Activated CD4-positive, alpha-beta T cell treated with anti-CD3 and anti-CD28 coated beads for 36 hours (primary cell): ENCODE results near the gene PIGA. TPM values are rescaled to one million over a fixed set of nuclear protein-coding genes. Genes with fewer than 3 reads are reported as not detected.
"Not testable (repeated sequence)": the region's sequence is repeated elsewhere in the genome, so short reads cannot be mapped to it uniquely, and the experiment has no call there.

Source experiments
- ATAC-seq: fragments of 200-7000 bp; cut with Tn5 transposase; one replicate; pipeline ENCODE4 v1.10.0; 2021; ENCODE audit warnings: mild to moderate bottlenecking, moderate library complexity
- CTCF ChIA-PET: fragments of 350-600 bp; sonication (Branson Sonifier 250); formaldehyde crosslinking; loops from one replicate; lab custom pipeline; 2021; ENCODE audit warnings: antibody characterized with exemption; lab: Charles Lee
- POLR2A ChIA-PET: fragments of 350-600 bp; sonication (Branson Sonifier 250); formaldehyde crosslinking; loops from one replicate; lab custom pipeline; 2021; ENCODE audit warnings: antibody characterized with exemption, inconsistent platforms; lab: Charles Lee
- DNase-seq: peaks from one replicate; pipeline ENCODE4 v3.0.0-alpha.2; 2020
- H3K27ac Mint-ChIP-seq: one replicate; pipeline ENCODE4 v1.8.0; 2021; ENCODE audit warnings: mixed read lengths
- H3K27me3 Mint-ChIP-seq: one replicate; pipeline ENCODE4 v1.8.0; 2021; ENCODE audit warnings: mixed read lengths
- H3K36me3 Mint-ChIP-seq: one replicate; pipeline ENCODE4 v1.8.0; 2021; ENCODE audit warnings: low read depth, mixed read lengths
- H3K4me1 Mint-ChIP-seq: one replicate; pipeline ENCODE4 v1.8.0; 2021; ENCODE audit warnings: mixed read lengths
- H3K4me3 Mint-ChIP-seq: one replicate; pipeline ENCODE4 v1.8.0; 2021; ENCODE audit warnings: mild to moderate bottlenecking, moderate library complexity, mixed read lengths
- H3K9me3 Mint-ChIP-seq: one replicate; pipeline ENCODE4 v1.8.0; 2021; ENCODE audit warnings: low read depth, mixed read lengths
- intact Hi-C, 2 experiments: fragments of 100-400 bp; cut with DNase I in 1 of 2; cut with micrococcal nuclease in 1 of 2; formaldehyde crosslinking; loops; one replicate each; pipeline versions ENCODE4 v1.14.2 to v1.15.1; 2022 to 2024; cut with DNase I, micrococcal nuclease
- total RNA-seq, 2 experiments: library from RNA; stranded (reverse); gene quantifications; one replicate each; pipeline ENCODE4 v1.2.3, GENCODE V29; 2021

PIGA gene
- total RNA-seq, 2 experiments from 2014 or later = 37.2 to 37.9 TPM

DNA sequence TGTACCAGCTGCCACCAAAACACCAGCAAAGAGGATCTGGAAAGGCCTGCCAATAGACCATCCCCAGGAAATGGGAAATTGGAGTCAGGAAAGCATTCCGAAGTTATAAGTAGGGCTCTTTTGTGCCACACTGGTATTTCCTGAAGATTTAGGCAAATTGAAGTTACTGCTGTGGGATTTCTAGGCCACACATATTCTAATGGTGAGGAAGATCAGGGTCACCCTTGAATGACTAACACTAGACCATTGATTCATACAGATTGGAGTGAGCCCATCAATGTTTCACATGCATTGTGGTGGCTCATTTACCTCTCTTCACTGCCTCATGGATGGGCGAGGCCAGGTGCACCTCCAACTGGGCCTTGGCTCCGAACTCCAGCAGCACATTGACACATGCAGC is 42.5 kb downstream of the PIGA start:
- ChIA-PET POLR2A (no interaction called here), CTCF (no interaction called here)
- intact Hi-C loops = no loop called here
- ATAC-seq (no peak), DNase-seq (no peak)
- no peak overlapping the region for H3K27ac Mint-ChIP-seq
- no peaks in the 10 kb centered on the region for H3K36me3 Mint-ChIP-seq
- no peak overlapping the region for H3K4me3 Mint-ChIP-seq
- H3K4me1 Mint-ChIP-seq = no peaks in the 10 kb centered on the region
- no peaks in the 10 kb centered on the region for H3K9me3 Mint-ChIP-seq
- no peaks in the 10 kb centered on the region for H3K27me3 Mint-ChIP-seq

DNA sequence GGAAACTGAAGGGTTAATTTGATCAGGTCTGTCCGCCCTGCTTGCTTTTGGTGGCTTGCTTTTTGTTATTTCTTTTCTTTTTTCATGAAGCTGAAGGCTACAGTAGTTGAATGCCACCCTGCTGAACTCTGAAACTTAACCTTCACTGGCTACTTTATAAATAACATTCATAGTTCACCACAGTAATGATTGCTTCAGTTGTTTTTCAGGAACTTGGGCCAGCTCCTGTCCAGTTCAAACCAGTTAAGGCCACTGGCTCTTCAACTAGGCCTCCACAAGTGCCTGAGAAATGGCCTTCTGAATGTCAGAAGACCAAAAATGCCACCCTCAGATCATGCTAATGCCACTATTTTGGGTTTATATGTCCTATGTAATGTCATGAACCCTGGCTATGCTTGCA is 57.7 kb downstream of the PIGA start:
- H3K27me3 Mint-ChIP-seq = no peaks in the 10 kb centered on the region
- H3K4me3 Mint-ChIP-seq = no peak overlapping the region
- H3K4me1 Mint-ChIP-seq = no peaks in the 10 kb centered on the region
- ATAC-seq = no peak
- intact Hi-C loops = no loop called here
- H3K36me3 Mint-ChIP-seq = no peaks in the 10 kb centered on the region
- no peak overlapping the region for H3K27ac Mint-ChIP-seq
- CTCF ChIA-PET = no interaction called here
- H3K9me3 Mint-ChIP-seq = no peaks in the 10 kb centered on the region
- DNase-seq = no peak
- POLR2A ChIA-PET = no interaction called here

DNA sequence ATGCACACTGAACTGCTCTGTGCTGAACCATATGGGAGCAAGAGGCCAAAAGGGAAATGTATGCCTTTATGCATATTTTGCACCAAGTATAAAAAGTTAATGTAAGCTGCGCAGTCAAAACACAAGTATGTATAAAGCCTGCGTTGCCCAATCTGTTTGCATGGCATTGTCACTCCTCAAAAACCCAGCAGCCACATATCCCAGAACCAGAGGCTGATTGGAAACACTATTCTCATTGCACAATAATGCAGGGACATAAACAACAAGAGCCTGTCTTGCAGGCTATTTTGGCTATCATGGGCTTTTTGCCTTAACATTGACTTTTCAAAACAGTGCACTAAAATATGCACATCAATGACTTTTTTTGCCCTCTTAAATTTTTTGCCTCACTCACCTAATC is 60.4 kb downstream of the PIGA start:
- no peak for DNase-seq
- CTCF ChIA-PET = no interaction called here
- no peak overlapping the region for H3K27ac Mint-ChIP-seq
- POLR2A ChIA-PET = no interaction called here
- no peak for ATAC-seq
- no peaks in the 10 kb centered on the region for H3K36me3 Mint-ChIP-seq
- H3K4me3 Mint-ChIP-seq = no peak overlapping the region
- no peaks in the 10 kb centered on the region for H3K9me3 Mint-ChIP-seq
- no peaks in the 10 kb centered on the region for H3K27me3 Mint-ChIP-seq
- peaks cover 5% of the 10 kb centered on the region for H3K4me1 Mint-ChIP-seq
- intact Hi-C loops = no loop called here

DNA sequence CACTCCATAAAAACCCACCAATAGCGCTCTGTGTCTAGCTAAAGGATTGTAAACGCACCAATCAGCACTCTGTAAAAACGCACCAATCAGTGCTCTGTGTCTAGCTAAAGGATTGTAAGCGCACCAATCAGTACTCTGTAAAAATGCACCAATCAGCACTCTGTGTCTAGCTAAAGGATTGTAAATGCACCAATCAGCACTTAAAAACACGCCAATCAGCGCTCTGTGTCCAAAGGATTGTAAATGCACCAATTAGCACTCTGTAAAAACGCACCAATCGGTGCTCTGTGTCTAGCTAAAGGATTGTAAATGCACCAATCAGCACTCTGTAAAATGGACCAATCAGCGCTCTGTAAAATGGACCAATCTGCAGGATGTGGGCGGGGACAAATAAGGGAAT is 62.0 kb downstream of the PIGA start:
- H3K27me3 Mint-ChIP-seq, ATAC-seq, H3K9me3 Mint-ChIP-seq, H3K4me3 Mint-ChIP-seq, H3K27ac Mint-ChIP-seq, intact Hi-C loops, H3K36me3 Mint-ChIP-seq, DNase-seq, CTCF ChIA-PET, POLR2A ChIA-PET: not testable (repeated sequence)
- peaks cover 10% of the 10 kb centered on the region for H3K4me1 Mint-ChIP-seq

DNA sequence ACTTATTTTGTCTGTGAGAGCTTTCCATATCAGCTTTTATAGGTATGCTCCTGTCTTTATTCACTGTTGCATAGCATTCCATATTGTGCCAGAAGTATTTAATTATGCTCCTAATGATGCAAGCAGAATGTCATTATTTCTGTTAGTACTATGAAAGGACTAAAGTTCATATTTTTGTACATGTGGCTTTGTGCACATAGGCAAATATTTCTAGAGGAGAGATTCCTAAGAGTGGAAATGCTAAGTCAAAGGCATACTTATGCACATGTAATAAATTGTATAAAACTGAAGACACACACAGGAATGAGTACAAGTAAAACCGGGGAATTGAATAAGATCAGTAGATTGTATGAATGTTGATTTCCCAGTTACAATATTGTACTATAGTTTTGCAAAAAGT is 63.6 kb downstream of the PIGA start:
- ChIA-PET POLR2A (no interaction called here), CTCF (no interaction called here)
- Mint-ChIP-seq H3K4me3 (no peak overlapping the region), H3K9me3 (no peaks in the 10 kb centered on the region), H3K4me1 (peaks cover 10% of the 10 kb centered on the region), H3K36me3 (no peaks in the 10 kb centered on the region), H3K27ac (no peak overlapping the region), H3K27me3 (no peaks in the 10 kb centered on the region)
- ATAC-seq (no peak), DNase-seq (no peak)
- intact Hi-C loops = no loop called here

DNA sequence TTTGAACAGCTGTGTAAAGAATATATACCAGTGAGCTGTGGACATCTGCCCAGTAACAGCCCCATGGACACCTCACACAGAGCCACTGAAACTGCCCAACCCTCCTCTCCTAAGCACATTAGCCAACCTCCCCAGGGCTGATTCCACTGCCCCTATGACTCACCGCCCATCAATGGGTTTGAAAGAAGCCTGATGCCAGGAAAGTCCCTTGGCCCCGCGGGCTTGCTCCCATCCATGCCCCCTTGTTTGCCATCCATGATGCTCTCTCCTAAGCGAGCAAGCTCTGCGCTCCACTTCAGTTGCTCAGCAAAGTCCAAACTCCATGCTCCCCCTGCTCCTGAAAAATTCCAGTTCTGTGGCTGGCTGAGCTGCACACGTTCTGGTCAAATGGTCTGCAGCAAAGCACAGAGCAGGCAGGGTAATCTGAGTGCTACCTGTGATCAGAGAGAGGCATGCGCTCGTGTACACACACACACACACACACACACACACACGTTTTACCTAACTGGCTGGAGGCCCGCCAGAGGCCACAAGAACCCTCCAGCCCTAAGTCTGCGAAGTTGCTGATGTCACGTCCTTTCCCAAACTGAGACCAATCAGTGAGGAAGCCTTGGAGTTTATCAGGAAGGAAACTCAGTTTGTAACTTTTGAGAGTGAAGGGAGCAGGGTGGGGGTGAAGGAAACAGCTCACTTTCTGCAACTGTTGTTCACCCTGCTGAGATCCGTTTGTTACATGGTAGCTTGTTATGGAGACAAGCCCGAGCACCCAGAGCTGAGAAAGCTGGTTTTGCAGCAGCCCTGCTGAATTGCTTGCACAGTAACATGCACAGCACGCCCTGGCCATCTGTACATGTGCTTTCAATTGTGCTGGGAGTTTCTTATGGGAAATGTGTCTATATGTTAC is 65.5 kb downstream of the PIGA start, which contains the start of gene ASB9:
Gene ASB9, minus strand, starts transcription at position 466 of the 904 bp plus-strand sequence. Its CDS starts 209 bp downstream, at position 257.
- peak; percentile 19 for DNase-seq
- POLR2A ChIA-PET = no interaction called here
- intact Hi-C loops = no loop called here
- Mint-ChIP-seq H3K36me3 (no peaks in the 10 kb centered on the region), H3K9me3 (no peaks in the 10 kb centered on the region), H3K4me3 (no peak within 1 kb of the TSS), H3K4me1 (peaks cover 10% of the 10 kb centered on the region), H3K27me3 (no peaks in the 10 kb centered on the region), H3K27ac (peak within 1 kb of the TSS; percentile 60)
- ATAC-seq = peak; percentile 63
- CTCF ChIA-PET = no interaction called here

Other genes starting within 250 kb of the PIGA start
- under 1 TPM; 0.14 to 0.32 TPM for gene ASB9, start 65.4 kb downstream of the PIGA start, total RNA-seq
- gene ASB11, start 19.9 kb downstream of the PIGA start, total RNA-seq = not detected
- gene VEGFD, start 48.9 kb upstream of the PIGA start, total RNA-seq = not detected
- gene PIR, start 157.8 kb upstream of the PIGA start, total RNA-seq = 1 to 10 TPM; 1.4 to 2.3 TPM
- not detected for gene BMX, start 165.3 kb upstream of the PIGA start, total RNA-seq